ENCODE data around the gene ESYT2. TPM values are rescaled to one million over a fixed set of nuclear protein-coding genes. Genes with fewer than 3 reads are reported as not detected.

Gene ESYT2
- polyA plus RNA-seq, 3 donors = 14.0 to 24.1 (median 22.0) TPM

- intact Hi-C loops (cut with micrococcal nuclease) = no loop called here
- peaks cover 14% of the 10 kb centered on the region for H3K4me1 Mint-ChIP-seq
- no peak for DNase-seq
- peaks cover 1 to 3% (median 2%) of the 10 kb centered on the region in 3 donors for H3K27me3 Mint-ChIP-seq (ENCODE audit: low read depth in 3 of 3)
- Histone ChIP-seq H3K79me2 (ENCODE audit: insufficient read depth, low read length) (no peaks in the 10 kb centered on the region), H3K9ac (ENCODE audit: insufficient read depth, low read length, poor library complexity, severe bottlenecking) (no peak overlapping the region), H3K4me3 (replicated peaks in 1 of 3; ENCODE audit: low read depth in 2 of 3, low read length in 3 of 3) (no peak overlapping the region), H3K4me1 (ENCODE audit: control insufficient read depth in 1 of 2, insufficient read depth in 2 of 2, low read length in 2 of 2) (peaks cover 10 to 12% of the 10 kb centered on the region in 2 donors), H4K20me1 (ENCODE audit: insufficient read depth, low read length) (no peaks in the 10 kb centered on the region), H2AFZ (ENCODE audit: insufficient read depth, low read depth, low read length, poor library complexity, severe bottlenecking) (no peak overlapping the region), H3K27ac (ENCODE audit: low read depth in 1 of 2, low read length in 2 of 2) (no peak overlapping the region), H3K4me2 (replicated peaks; ENCODE audit: extremely low read depth, low read length, poor library complexity, severe bottlenecking) (no peak overlapping the region), H3K36me3 (replicated peaks in 1 of 2; ENCODE audit: control insufficient read depth in 1 of 2, insufficient read depth in 2 of 2, low read length in 2 of 2) (no peaks in the 10 kb centered on the region), H3K9me3 (replicated peaks in 1 of 2; ENCODE audit: control insufficient read depth in 1 of 2, insufficient read depth in 1 of 2, low read length in 2 of 2) (no peaks in the 10 kb centered on the region), H3K27me3 (ENCODE audit: control insufficient read depth in 2 of 2, insufficient read depth in 2 of 2, low read length in 2 of 2) (no peaks in the 10 kb centered on the region)
- no peaks in the 10 kb centered on the region for H3K9me3 Mint-ChIP-seq
- H3K4me3 Mint-ChIP-seq = no peak overlapping the region
- TF ChIP-seq, protein P1, sequence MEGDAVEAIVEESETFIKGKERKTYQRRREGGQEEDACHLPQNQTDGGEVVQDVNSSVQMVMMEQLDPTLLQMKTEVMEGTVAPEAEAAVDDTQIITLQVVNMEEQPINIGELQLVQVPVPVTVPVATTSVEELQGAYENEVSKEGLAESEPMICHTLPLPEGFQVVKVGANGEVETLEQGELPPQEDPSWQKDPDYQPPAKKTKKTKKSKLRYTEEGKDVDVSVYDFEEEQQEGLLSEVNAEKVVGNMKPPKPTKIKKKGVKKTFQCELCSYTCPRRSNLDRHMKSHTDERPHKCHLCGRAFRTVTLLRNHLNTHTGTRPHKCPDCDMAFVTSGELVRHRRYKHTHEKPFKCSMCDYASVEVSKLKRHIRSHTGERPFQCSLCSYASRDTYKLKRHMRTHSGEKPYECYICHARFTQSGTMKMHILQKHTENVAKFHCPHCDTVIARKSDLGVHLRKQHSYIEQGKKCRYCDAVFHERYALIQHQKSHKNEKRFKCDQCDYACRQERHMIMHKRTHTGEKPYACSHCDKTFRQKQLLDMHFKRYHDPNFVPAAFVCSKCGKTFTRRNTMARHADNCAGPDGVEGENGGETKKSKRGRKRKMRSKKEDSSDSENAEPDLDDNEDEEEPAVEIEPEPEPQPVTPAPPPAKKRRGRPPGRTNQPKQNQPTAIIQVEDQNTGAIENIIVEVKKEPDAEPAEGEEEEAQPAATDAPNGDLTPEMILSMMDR (IDR thresholded peaks at IDR 0.05) = no peak
- H3K36me3 Mint-ChIP-seq = peaks cover 0 to 8% of the 10 kb centered on the region in 2 donors
- WGBS (ENCODE audit: insufficient coverage) = 75% methylated on average over 2 of the region's 4 CpGs
- H3K27ac Mint-ChIP-seq = no peak overlapping the region
These were observed 103.0 kb downstream of the ESYT2 start for GRCh38 chr7:158726277-158726807.

DNA sequence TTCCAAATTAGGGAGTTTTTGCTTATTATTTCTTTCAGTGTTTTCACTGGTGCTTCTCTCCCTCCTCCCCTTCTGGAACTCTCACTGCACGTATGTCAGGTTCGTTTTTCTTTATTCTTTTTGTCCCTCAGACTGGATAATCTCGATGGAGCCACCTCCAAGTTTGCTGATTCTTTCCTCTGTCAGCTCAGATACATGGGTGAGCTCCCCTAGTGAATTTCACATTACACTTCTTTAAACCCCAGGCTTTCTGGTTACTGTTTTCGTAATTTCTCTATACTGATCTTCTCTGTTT is 103.9 kb downstream of the ESYT2 start:
- H3K9ac ChIP-seq (ENCODE audit: insufficient read depth, low read length, poor library complexity, severe bottlenecking) = no peak overlapping the region
- TF ChIP-seq, protein P1 (IDR thresholded peaks at IDR 0.05) = no peak
- no peaks in the 10 kb centered on the region for H3K36me3 ChIP-seq (replicated peaks in 1 of 2; ENCODE audit: control insufficient read depth in 1 of 2, insufficient read depth in 2 of 2, low read length in 2 of 2)
- no peak overlapping the region for H3K27ac ChIP-seq (ENCODE audit: low read depth in 1 of 2, low read length in 2 of 2)
- H3K4me2 ChIP-seq (replicated peaks; ENCODE audit: extremely low read depth, low read length, poor library complexity, severe bottlenecking) = no peak overlapping the region
- Mint-ChIP-seq H3K9me3 (no peaks in the 10 kb centered on the region), H3K36me3 (peaks cover 0 to 6% of the 10 kb centered on the region in 2 donors), H3K4me3 (no peak overlapping the region), H3K4me1 (peaks cover 7% of the 10 kb centered on the region), H3K27ac (no peak overlapping the region), H3K27me3 (ENCODE audit: low read depth in 3 of 3) (peaks cover 1 to 3% (median 2%) of the 10 kb centered on the region in 3 donors)
- no CpG with 5 or more reads among the region's 4 CpGs for WGBS (ENCODE audit: insufficient coverage)
- no peak overlapping the region for H2AFZ ChIP-seq (ENCODE audit: insufficient read depth, low read depth, low read length, poor library complexity, severe bottlenecking)
- no peak overlapping the region for H3K4me3 ChIP-seq (replicated peaks in 1 of 3; ENCODE audit: low read depth in 2 of 3, low read length in 3 of 3)
- intact Hi-C loops (cut with micrococcal nuclease) = no loop called here
- no peaks in the 10 kb centered on the region for H3K9me3 ChIP-seq (replicated peaks in 1 of 2; ENCODE audit: control insufficient read depth in 1 of 2, insufficient read depth in 1 of 2, low read length in 2 of 2)
- H4K20me1 ChIP-seq (ENCODE audit: insufficient read depth, low read length) = no peaks in the 10 kb centered on the region
- peaks cover 3 to 4% of the 10 kb centered on the region in 2 donors for H3K4me1 ChIP-seq (ENCODE audit: control insufficient read depth in 1 of 2, insufficient read depth in 2 of 2, low read length in 2 of 2)
- no peaks in the 10 kb centered on the region for H3K79me2 ChIP-seq (ENCODE audit: insufficient read depth, low read length)
- no peaks in the 10 kb centered on the region for H3K27me3 ChIP-seq (ENCODE audit: control insufficient read depth in 2 of 2, insufficient read depth in 2 of 2, low read length in 2 of 2)
- no peak for DNase-seq

Measured in CD14-positive monocyte (primary cell).